Nephron progenitor cell (in vitro differentiated cells): ENCODE data around the gene MORN1.

Source experiments
- DNase-seq: peaks from one replicate; pipeline ENCODE4 v3.0.0; 2021
- H3K27ac Mint-ChIP-seq: 2 replicates; pipeline ENCODE4 v1.8.0; 2021; ENCODE audit warnings: mild to moderate bottlenecking, moderate library complexity, mixed read lengths
- H3K27me3 Mint-ChIP-seq: 2 replicates; pipeline ENCODE4 v1.8.0; 2021; ENCODE audit warnings: mild to moderate bottlenecking, low read depth, mixed read lengths; ENCODE audit not compliant: poor library complexity
- H3K36me3 Mint-ChIP-seq: 2 replicates; pipeline ENCODE4 v1.8.0; 2021; ENCODE audit warnings: low read depth, mixed read lengths
- H3K4me1 Mint-ChIP-seq: 2 replicates; pipeline ENCODE4 v1.8.0; 2021; ENCODE audit warnings: mixed read lengths
- H3K4me3 Mint-ChIP-seq: 2 replicates; pipeline ENCODE4 v1.8.0; 2021; ENCODE audit warnings: mild to moderate bottlenecking, moderate library complexity, mixed read lengths
- H3K9me3 Mint-ChIP-seq: 2 replicates; pipeline ENCODE4 v1.8.0; 2021; ENCODE audit warnings: mild to moderate bottlenecking, moderate library complexity, mixed read lengths
- TF ChIP-seq, protein P1 (sequence below): fragments of 200-600 bp; sonication (generic); IDR thresholded peaks from 2 replicates; pipeline ENCODE4 v1.5.0; 2021; ENCODE audit warnings: antibody characterized with exemption

The MORN1 gene

DNA sequence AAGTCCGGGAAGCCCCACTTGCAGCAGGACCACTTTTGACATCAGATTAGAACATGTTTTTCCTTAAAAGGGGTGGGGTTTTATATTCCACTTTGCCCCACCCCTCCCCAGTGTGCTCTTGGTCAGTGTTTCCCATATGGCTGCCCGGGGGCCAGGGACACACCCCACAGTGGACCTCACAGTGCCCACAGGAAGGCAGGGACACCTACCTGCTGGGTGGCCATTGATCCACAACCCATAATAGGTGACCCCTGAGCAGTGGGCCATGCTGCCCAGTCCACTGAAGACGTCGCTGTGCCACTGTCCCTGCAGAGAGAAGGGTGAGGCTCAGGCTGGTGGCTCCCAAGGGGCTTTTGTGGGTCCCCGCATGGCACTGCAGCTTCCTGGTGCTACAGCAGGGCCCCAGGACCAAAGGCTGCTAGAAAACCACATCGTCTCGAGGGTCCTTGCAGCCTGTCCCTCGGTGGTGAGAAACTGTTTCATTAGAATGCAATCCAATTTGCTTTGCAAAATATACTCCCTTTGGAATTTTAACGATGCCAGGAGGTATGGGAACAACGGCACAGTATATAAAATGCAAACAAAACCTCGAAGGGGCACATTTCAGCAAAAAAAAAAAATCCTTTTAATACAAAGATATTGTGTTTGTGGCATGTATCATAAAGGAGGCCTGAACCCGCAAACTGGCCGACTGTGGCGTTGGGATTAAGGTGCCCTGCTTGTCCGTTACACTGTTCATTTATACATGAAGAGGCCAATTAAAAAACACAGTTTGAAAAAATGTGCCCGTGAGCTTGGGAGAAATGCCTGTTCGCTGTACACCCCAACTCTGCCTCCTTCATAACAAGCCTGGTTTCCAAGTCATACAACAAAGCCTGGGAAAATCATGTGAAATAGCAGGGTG lies 16.9 kb downstream of the MORN1 start:
- no peaks in the 10 kb centered on the region for H3K9me3 Mint-ChIP-seq
- no peak overlapping the region for H3K4me3 Mint-ChIP-seq
- peaks cover 8% of the 10 kb centered on the region for H3K4me1 Mint-ChIP-seq
- peak; percentile 1 for DNase-seq
- no peak overlapping the region for H3K27ac Mint-ChIP-seq
- TF ChIP-seq, protein P1, sequence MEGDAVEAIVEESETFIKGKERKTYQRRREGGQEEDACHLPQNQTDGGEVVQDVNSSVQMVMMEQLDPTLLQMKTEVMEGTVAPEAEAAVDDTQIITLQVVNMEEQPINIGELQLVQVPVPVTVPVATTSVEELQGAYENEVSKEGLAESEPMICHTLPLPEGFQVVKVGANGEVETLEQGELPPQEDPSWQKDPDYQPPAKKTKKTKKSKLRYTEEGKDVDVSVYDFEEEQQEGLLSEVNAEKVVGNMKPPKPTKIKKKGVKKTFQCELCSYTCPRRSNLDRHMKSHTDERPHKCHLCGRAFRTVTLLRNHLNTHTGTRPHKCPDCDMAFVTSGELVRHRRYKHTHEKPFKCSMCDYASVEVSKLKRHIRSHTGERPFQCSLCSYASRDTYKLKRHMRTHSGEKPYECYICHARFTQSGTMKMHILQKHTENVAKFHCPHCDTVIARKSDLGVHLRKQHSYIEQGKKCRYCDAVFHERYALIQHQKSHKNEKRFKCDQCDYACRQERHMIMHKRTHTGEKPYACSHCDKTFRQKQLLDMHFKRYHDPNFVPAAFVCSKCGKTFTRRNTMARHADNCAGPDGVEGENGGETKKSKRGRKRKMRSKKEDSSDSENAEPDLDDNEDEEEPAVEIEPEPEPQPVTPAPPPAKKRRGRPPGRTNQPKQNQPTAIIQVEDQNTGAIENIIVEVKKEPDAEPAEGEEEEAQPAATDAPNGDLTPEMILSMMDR = no peak
- H3K36me3 Mint-ChIP-seq = peaks cover 18% of the 10 kb centered on the region
- H3K27me3 Mint-ChIP-seq = no peaks in the 10 kb centered on the region

DNA sequence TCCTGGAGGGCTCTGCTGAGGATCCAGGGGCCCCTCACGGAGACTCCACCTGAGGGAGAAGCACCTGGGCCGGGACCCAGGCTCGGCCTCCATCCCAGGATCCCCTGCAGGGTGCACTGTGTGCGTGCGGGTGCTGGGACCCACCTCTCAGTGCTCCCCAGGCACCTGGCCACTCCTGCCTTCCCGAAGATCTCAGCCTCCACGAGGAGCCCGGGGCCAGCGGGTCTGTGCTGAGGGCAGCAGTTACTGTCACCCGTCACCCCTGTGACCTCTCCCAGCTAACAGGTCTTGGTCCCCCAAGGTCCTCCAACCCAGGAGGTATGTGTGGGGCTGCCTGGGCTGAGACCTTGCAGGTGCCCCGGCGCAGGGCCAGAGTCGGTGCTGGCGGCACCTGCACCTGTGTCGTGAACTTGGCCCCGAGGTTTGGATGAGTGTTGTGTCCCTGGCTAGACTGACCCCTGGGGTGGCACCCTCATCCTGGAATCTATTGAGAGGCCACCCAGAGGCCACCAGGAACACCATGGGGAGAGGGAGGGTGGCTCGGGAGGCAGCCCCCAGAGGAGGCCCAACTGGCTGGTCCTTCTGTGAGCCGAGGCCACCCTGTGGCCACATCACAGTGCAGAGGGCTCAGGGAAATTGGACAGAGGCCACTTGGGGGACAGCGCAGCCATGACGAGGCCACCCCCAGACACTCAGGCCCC lies 17.7 kb downstream of the MORN1 start:
- H3K27me3 Mint-ChIP-seq = no peaks in the 10 kb centered on the region
- DNase-seq = no peak
- no peak overlapping the region for H3K27ac Mint-ChIP-seq
- TF ChIP-seq, protein P1 = no peak
- no peaks in the 10 kb centered on the region for H3K9me3 Mint-ChIP-seq
- H3K4me1 Mint-ChIP-seq = no peaks in the 10 kb centered on the region
- no peak overlapping the region for H3K4me3 Mint-ChIP-seq
- peaks cover 23% of the 10 kb centered on the region for H3K36me3 Mint-ChIP-seq

DNA sequence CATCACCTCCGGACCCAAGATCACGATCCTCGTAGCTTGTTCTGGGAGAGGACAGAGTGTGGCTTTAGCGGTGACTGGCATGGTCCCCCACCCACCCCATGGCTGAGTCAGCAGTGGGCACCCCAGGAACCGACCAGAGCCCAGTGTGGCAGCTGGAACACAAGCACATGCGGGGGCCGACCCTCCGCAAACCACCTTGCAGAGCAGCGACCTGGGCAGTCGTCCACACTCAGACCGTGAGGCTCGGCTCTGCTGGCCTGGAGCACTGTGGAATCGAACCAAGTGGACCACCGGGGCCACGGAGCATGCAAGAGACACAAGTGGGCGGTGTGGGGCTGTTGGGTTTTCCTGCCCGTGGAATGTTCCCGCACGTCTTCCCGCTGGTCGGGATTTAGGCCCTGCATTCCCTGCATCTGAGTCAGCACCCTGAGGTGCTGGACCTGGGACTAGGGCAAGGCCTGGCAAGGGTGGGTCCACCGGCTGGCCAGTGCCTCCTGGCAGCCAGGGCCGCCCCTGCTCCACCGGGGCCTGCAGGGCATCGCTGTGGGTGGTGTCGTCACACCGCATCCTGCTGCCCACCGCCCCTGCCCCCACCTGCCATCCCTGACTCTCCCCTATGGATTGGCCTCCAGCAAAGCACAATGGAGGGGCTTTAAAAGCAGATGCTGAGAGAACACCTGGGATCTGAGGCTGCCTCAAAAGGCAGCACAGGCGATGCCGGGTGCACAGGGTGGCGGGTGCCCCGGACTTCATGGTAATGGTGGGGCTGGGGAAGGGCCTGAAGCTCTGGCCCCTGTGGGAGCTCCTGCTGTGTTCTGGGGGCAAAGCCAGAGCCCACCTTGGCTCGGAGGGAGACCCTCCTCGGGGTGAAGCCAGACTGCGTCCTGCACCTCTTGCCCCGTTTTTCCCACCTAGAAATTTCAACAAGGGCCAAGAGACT lies 18.5 kb downstream of the MORN1 start:
- Mint-ChIP-seq H3K27ac (no peak overlapping the region), H3K4me3 (no peak overlapping the region), H3K9me3 (peaks cover 8% of the 10 kb centered on the region), H3K36me3 (peaks cover 32% of the 10 kb centered on the region), H3K27me3 (no peaks in the 10 kb centered on the region), H3K4me1 (no peaks in the 10 kb centered on the region)
- TF ChIP-seq, protein P1 = no peak
- DNase-seq = peak; percentile 1

DNA sequence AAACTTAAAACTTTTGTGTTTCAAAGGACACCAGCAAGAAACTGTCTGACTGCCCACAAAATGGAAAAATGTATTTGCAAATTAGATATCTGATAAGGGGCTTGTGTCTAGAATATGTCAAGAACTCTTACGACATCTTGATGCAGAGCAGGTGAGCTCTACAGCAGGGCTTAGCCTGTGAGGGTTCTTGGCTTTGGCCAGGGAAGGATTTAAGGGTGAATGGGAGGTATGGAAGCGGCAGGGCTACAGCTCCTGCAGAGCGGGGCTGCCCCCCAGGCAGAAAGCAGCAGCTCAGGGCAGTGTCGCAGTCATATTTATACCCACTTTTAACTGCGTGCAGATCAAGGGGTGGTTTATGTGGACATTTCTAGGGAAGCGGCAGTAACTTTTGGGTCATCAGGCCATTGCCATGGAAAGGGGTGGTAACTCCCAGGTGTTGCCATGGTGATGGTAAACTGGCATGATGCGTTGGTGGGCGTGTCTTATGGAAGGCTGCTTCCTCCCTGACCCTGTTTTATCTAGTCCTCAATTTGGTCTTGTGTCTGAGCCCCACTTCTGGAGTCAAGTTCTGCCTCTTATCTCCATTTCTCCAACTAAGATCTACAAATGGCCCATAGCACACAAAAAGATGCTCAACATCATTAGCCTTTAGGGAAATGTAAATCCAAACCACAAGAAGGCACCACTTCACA lies 23.2 kb downstream of the MORN1 start:
- H3K36me3 Mint-ChIP-seq = peaks cover 57% of the 10 kb centered on the region
- H3K9me3 Mint-ChIP-seq = peaks cover 35% of the 10 kb centered on the region
- H3K4me1 Mint-ChIP-seq = no peaks in the 10 kb centered on the region
- DNase-seq = peak; percentile 1
- H3K27ac Mint-ChIP-seq = no peak overlapping the region
- H3K4me3 Mint-ChIP-seq = no peak overlapping the region
- H3K27me3 Mint-ChIP-seq = no peaks in the 10 kb centered on the region
- TF ChIP-seq, protein P1 = no peak

DNA sequence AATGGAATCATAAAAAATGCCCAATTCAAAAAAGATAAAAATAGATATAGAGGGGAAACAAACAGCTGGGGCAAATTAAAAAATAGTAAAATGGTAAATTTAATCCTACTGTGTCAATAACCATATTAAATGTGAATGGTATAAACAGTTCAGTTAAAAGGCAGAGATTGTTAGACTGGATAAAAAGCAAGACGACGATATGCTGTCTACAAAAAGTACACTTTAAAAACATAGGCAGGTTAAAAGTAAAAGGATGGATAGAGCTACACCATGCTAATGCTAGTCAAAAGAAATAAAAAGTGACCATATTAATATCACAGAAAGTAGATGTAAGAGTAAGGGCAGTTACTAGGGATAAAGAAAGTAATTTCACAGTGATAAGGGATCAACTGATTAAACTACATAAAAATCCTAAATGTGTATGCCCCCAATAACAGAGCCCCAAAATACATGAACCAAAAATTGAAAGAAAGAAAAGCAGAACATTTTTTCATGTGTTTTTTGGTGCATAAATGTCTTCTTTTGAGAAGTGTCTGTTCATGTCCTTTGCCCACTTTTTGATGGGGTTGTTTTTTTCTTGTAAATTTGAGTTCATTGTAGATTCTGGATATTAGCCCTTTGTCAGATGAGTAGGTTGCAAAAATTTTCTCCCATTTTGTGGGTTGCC lies 27.4 kb downstream of the MORN1 start:
- H3K36me3 Mint-ChIP-seq = peaks cover 59% of the 10 kb centered on the region
- H3K27me3 Mint-ChIP-seq = peaks cover 3% of the 10 kb centered on the region
- TF ChIP-seq, protein P1 = no peak
- DNase-seq = no peak
- H3K4me1 Mint-ChIP-seq = peaks cover 6% of the 10 kb centered on the region
- H3K4me3 Mint-ChIP-seq = no peak overlapping the region
- no peak overlapping the region for H3K27ac Mint-ChIP-seq
- H3K9me3 Mint-ChIP-seq = peaks cover 53% of the 10 kb centered on the region
